Measurements from ENCODE around the gene ABCA10. TPM values are rescaled to one million over a fixed set of nuclear protein-coding genes. Genes with fewer than 3 reads are reported as not detected.
A peak's percentile ranks its signal among the peaks of the same experiment; 100 is the strongest.

ABCA10 gene
- total RNA-seq, 1 donor from 2014 or later, result 17.7 TPM

GRCh38 chr17:69231521-69231920, 2.9 kb upstream of the ABCA10 start:
- no peak overlapping the region for H3K27ac ChIP-seq (ENCODE audit: low read depth, low read length)
- H3K9me3 ChIP-seq (ENCODE audit: control insufficient read depth in 3 of 3, low read length in 3 of 3), result peaks cover 0 to 3% (median 0%) of the 10 kb centered on the region in 3 donors
- no peak overlapping the region for H3K9ac ChIP-seq (ENCODE audit: low read depth in 1 of 3, low read length in 3 of 3)
- no peaks in the 10 kb centered on the region for H3K27me3 ChIP-seq (ENCODE audit: control insufficient read depth in 3 of 3, insufficient read depth in 3 of 3, low read length in 3 of 3)
- no peak overlapping the region for H3K4me3 ChIP-seq (ENCODE audit: low read length in 3 of 3)
- peaks cover 0 to 2% (median 0%) of the 10 kb centered on the region in 3 donors for H3K4me1 ChIP-seq (ENCODE audit: control insufficient read depth in 3 of 3, insufficient read depth in 3 of 3, low read length in 3 of 3)
- no peaks in the 10 kb centered on the region for H3K36me3 ChIP-seq (ENCODE audit: control insufficient read depth in 3 of 3, insufficient read depth in 3 of 3, low read length in 3 of 3)

- Histone ChIP-seq H3K36me3 (ENCODE audit: control insufficient read depth in 3 of 3, insufficient read depth in 3 of 3, low read length in 3 of 3) (no peaks in the 10 kb centered on the region), H3K9me3 (ENCODE audit: control insufficient read depth in 3 of 3, low read length in 3 of 3) (peaks cover 0 to 3% (median 0%) of the 10 kb centered on the region in 3 donors), H3K4me3 (ENCODE audit: low read length in 3 of 3) (no peak overlapping the region), H3K27me3 (ENCODE audit: control insufficient read depth in 3 of 3, insufficient read depth in 3 of 3, low read length in 3 of 3) (no peaks in the 10 kb centered on the region), H3K4me1 (ENCODE audit: control insufficient read depth in 3 of 3, insufficient read depth in 3 of 3, low read length in 3 of 3) (peaks cover 0 to 2% (median 0%) of the 10 kb centered on the region in 3 donors), H3K27ac (ENCODE audit: low read depth, low read length) (no peak overlapping the region), H3K9ac (ENCODE audit: low read depth in 1 of 3, low read length in 3 of 3) (no peak overlapping the region)
Observed at GRCh38 chr17:69230939-69231338, 2.3 kb upstream of the ABCA10 start.

- no peaks in the 10 kb centered on the region for H3K4me1 ChIP-seq (ENCODE audit: control insufficient read depth in 3 of 3, insufficient read depth in 3 of 3, low read length in 3 of 3)
- peaks cover 0 to 2% (median 0%) of the 10 kb centered on the region in 3 donors for H3K36me3 ChIP-seq (ENCODE audit: control insufficient read depth in 3 of 3, insufficient read depth in 3 of 3, low read length in 3 of 3)
- no peak overlapping the region for H3K9ac ChIP-seq (ENCODE audit: low read depth in 1 of 3, low read length in 3 of 3)
- H3K9me3 ChIP-seq (ENCODE audit: control insufficient read depth in 3 of 3, low read length in 3 of 3), result peaks cover 0 to 3% (median 0%) of the 10 kb centered on the region in 3 donors
- H3K27me3 ChIP-seq (ENCODE audit: control insufficient read depth in 3 of 3, insufficient read depth in 3 of 3, low read length in 3 of 3), result no peaks in the 10 kb centered on the region
- no peak overlapping the region for H3K27ac ChIP-seq (ENCODE audit: low read depth, low read length)
- H3K4me3 ChIP-seq (ENCODE audit: low read length in 3 of 3), result peak overlapping the region in 1 of 3 donors; percentile 59
Observed at GRCh38 chr17:69228018-69228417, 606 bp downstream of the ABCA10 start.

- peaks cover 0 to 3% (median 2%) of the 10 kb centered on the region in 3 donors for H3K36me3 ChIP-seq (ENCODE audit: control insufficient read depth in 3 of 3, insufficient read depth in 3 of 3, low read length in 3 of 3)
- no peak overlapping the region for H3K27ac ChIP-seq (ENCODE audit: low read depth, low read length)
- peaks cover 0 to under 1% (median 0%) of the 10 kb centered on the region in 3 donors for H3K9me3 ChIP-seq (ENCODE audit: control insufficient read depth in 3 of 3, low read length in 3 of 3)
- no peaks in the 10 kb centered on the region for H3K27me3 ChIP-seq (ENCODE audit: control insufficient read depth in 3 of 3, insufficient read depth in 3 of 3, low read length in 3 of 3)
- H3K4me1 ChIP-seq (ENCODE audit: control insufficient read depth in 3 of 3, insufficient read depth in 3 of 3, low read length in 3 of 3), result no peaks in the 10 kb centered on the region
- no peak overlapping the region for H3K9ac ChIP-seq (ENCODE audit: low read depth in 1 of 3, low read length in 3 of 3)
- H3K4me3 ChIP-seq (ENCODE audit: low read length in 3 of 3), result peak overlapping the region in 2 of 3 donors; percentile 15 to 59
Observed at GRCh38 chr17:69227541-69227940, 1.1 kb downstream of the ABCA10 start.

- no peaks in the 10 kb centered on the region for H3K4me1 ChIP-seq (ENCODE audit: control insufficient read depth in 3 of 3, insufficient read depth in 3 of 3, low read length in 3 of 3)
- no peaks in the 10 kb centered on the region for H3K9me3 ChIP-seq (ENCODE audit: control insufficient read depth in 3 of 3, low read length in 3 of 3)
- no peak overlapping the region for H3K27ac ChIP-seq (ENCODE audit: low read depth, low read length)
- peak overlapping the region in 1 of 3 donors; percentile 17 for H3K4me3 ChIP-seq (ENCODE audit: low read length in 3 of 3)
- no peak overlapping the region for H3K9ac ChIP-seq (ENCODE audit: low read depth in 1 of 3, low read length in 3 of 3)
- peaks cover 5 to 16% (median 12%) of the 10 kb centered on the region in 3 donors for H3K36me3 ChIP-seq (ENCODE audit: control insufficient read depth in 3 of 3, insufficient read depth in 3 of 3, low read length in 3 of 3)
- H3K27me3 ChIP-seq (ENCODE audit: control insufficient read depth in 3 of 3, insufficient read depth in 3 of 3, low read length in 3 of 3), result no peaks in the 10 kb centered on the region
Observed at GRCh38 chr17:69223809-69224208, 4.8 kb downstream of the ABCA10 start.

GRCh38 chr17:69222707-69223258, 5.8 kb downstream of the ABCA10 start:
- no peaks in the 10 kb centered on the region for H3K27me3 ChIP-seq (ENCODE audit: control insufficient read depth in 3 of 3, insufficient read depth in 3 of 3, low read length in 3 of 3)
- H3K36me3 ChIP-seq (ENCODE audit: control insufficient read depth in 3 of 3, insufficient read depth in 3 of 3, low read length in 3 of 3), result peaks cover 6 to 20% (median 15%) of the 10 kb centered on the region in 3 donors
- H3K9ac ChIP-seq (ENCODE audit: low read depth in 1 of 3, low read length in 3 of 3), result no peak overlapping the region
- H3K4me1 ChIP-seq (ENCODE audit: control insufficient read depth in 3 of 3, insufficient read depth in 3 of 3, low read length in 3 of 3), result no peaks in the 10 kb centered on the region
- H3K27ac ChIP-seq (ENCODE audit: low read depth, low read length), result no peak overlapping the region
- no peaks in the 10 kb centered on the region for H3K9me3 ChIP-seq (ENCODE audit: control insufficient read depth in 3 of 3, low read length in 3 of 3)
- no peak overlapping the region for H3K4me3 ChIP-seq (ENCODE audit: low read length in 3 of 3)

GRCh38 chr17:69220098-69220497, 8.5 kb downstream of the ABCA10 start:
- Histone ChIP-seq H3K27me3 (ENCODE audit: control insufficient read depth in 3 of 3, insufficient read depth in 3 of 3, low read length in 3 of 3) (no peaks in the 10 kb centered on the region), H3K9me3 (ENCODE audit: control insufficient read depth in 3 of 3, low read length in 3 of 3) (no peaks in the 10 kb centered on the region), H3K36me3 (ENCODE audit: control insufficient read depth in 3 of 3, insufficient read depth in 3 of 3, low read length in 3 of 3) (peaks cover 6 to 30% (median 21%) of the 10 kb centered on the region in 3 donors), H3K4me1 (ENCODE audit: control insufficient read depth in 3 of 3, insufficient read depth in 3 of 3, low read length in 3 of 3) (no peaks in the 10 kb centered on the region), H3K9ac (ENCODE audit: low read depth in 1 of 3, low read length in 3 of 3) (no peak overlapping the region), H3K4me3 (ENCODE audit: low read length in 3 of 3) (no peak overlapping the region), H3K27ac (ENCODE audit: low read depth, low read length) (no peak overlapping the region)

GRCh38 chr17:69218986-69219385, 9.6 kb downstream of the ABCA10 start:
- no peaks in the 10 kb centered on the region for H3K27me3 ChIP-seq (ENCODE audit: control insufficient read depth in 3 of 3, insufficient read depth in 3 of 3, low read length in 3 of 3)
- peaks cover 5 to 31% (median 21%) of the 10 kb centered on the region in 3 donors for H3K36me3 ChIP-seq (ENCODE audit: control insufficient read depth in 3 of 3, insufficient read depth in 3 of 3, low read length in 3 of 3)
- no peaks in the 10 kb centered on the region for H3K4me1 ChIP-seq (ENCODE audit: control insufficient read depth in 3 of 3, insufficient read depth in 3 of 3, low read length in 3 of 3)
- H3K27ac ChIP-seq (ENCODE audit: low read depth, low read length), result no peak overlapping the region
- no peak overlapping the region for H3K4me3 ChIP-seq (ENCODE audit: low read length in 3 of 3)
- H3K9ac ChIP-seq (ENCODE audit: low read depth in 1 of 3, low read length in 3 of 3), result no peak overlapping the region
- no peaks in the 10 kb centered on the region for H3K9me3 ChIP-seq (ENCODE audit: control insufficient read depth in 3 of 3, low read length in 3 of 3)

- Histone ChIP-seq H3K9me3 (ENCODE audit: control insufficient read depth in 3 of 3, low read length in 3 of 3) (no peaks in the 10 kb centered on the region), H3K4me1 (ENCODE audit: control insufficient read depth in 3 of 3, insufficient read depth in 3 of 3, low read length in 3 of 3) (no peaks in the 10 kb centered on the region), H3K4me3 (ENCODE audit: low read length in 3 of 3) (no peak overlapping the region), H3K27ac (ENCODE audit: low read depth, low read length) (no peak overlapping the region), H3K27me3 (ENCODE audit: control insufficient read depth in 3 of 3, insufficient read depth in 3 of 3, low read length in 3 of 3) (no peaks in the 10 kb centered on the region), H3K9ac (ENCODE audit: low read depth in 1 of 3, low read length in 3 of 3) (no peak overlapping the region), H3K36me3 (ENCODE audit: control insufficient read depth in 3 of 3, insufficient read depth in 3 of 3, low read length in 3 of 3) (peaks cover 8 to 19% (median 12%) of the 10 kb centered on the region in 3 donors)
Observed at GRCh38 chr17:69213059-69213813, 15.4 kb downstream of the ABCA10 start.

GRCh38 chr17:69208640-69209039, 20.0 kb downstream of the ABCA10 start:
- no peak overlapping the region for H3K27ac ChIP-seq (ENCODE audit: low read depth, low read length)
- no peaks in the 10 kb centered on the region for H3K27me3 ChIP-seq (ENCODE audit: control insufficient read depth in 3 of 3, insufficient read depth in 3 of 3, low read length in 3 of 3)
- no peak overlapping the region for H3K9ac ChIP-seq (ENCODE audit: low read depth in 1 of 3, low read length in 3 of 3)
- no peak overlapping the region for H3K4me3 ChIP-seq (ENCODE audit: low read length in 3 of 3)
- no peaks in the 10 kb centered on the region for H3K9me3 ChIP-seq (ENCODE audit: control insufficient read depth in 3 of 3, low read length in 3 of 3)
- H3K4me1 ChIP-seq (ENCODE audit: control insufficient read depth in 3 of 3, insufficient read depth in 3 of 3, low read length in 3 of 3), result no peaks in the 10 kb centered on the region
- H3K36me3 ChIP-seq (ENCODE audit: control insufficient read depth in 3 of 3, insufficient read depth in 3 of 3, low read length in 3 of 3), result peaks cover 5 to 8% (median 7%) of the 10 kb centered on the region in 3 donors

Measured in skeletal muscle tissue (tissue), 4 donors.